GM12865 (cell line): ENCODE data around the gene EDA.

Source experiments
- DNase-seq: peaks from one replicate; pipeline ENCODE4 v3.0.0; 2010; ENCODE audit warnings: low read depth
- H3K4me3 ChIP-seq: 2 replicates; pipeline ENCODE4 v1.5.1; 2011; ENCODE audit warnings: mild to moderate bottlenecking, low read depth, low read length, control low read depth
- CTCF ChIP-seq: IDR thresholded peaks from 2 replicates; pipeline ENCODE4 v1.5.1; 2011; ENCODE audit warnings: low read length, control low read depth, low read depth, inconsistent platforms; ENCODE audit not compliant: insufficient read depth; ENCODE audit errors: missing control alignments

The EDA gene

GRCh38 chrX:69627744-69628143 lies 11.8 kb downstream of the EDA start:
- H3K4me3 ChIP-seq, result no peak overlapping the region
- no peak for TF ChIP-seq CTCF
- DNase-seq, result no peak

- no peak overlapping the region for H3K4me3 ChIP-seq
- no peak for TF ChIP-seq CTCF
- no peak for DNase-seq
These were observed 14.2 kb downstream of the EDA start for GRCh38 chrX:69630147-69630546.

GRCh38 chrX:69664693-69665092 lies 48.8 kb downstream of the EDA start:
- H3K4me3 ChIP-seq, result no peak overlapping the region
- no peak for TF ChIP-seq CTCF
- DNase-seq, result no peak

- no peak overlapping the region for H3K4me3 ChIP-seq
- TF ChIP-seq CTCF, result no peak
- no peak for DNase-seq
These were observed 54.2 kb downstream of the EDA start for GRCh38 chrX:69670001-69670555.

GRCh38 chrX:69674891-69675290 lies 59.0 kb downstream of the EDA start:
- no peak for DNase-seq

GRCh38 chrX:69705818-69706217 lies 89.9 kb downstream of the EDA start:
- no peak for DNase-seq
- no peak overlapping the region for H3K4me3 ChIP-seq
- no peak for TF ChIP-seq CTCF

More at GRCh38 chrX:69674891-69675290, 59.0 kb downstream of the EDA start:
- no peak overlapping the region for H3K4me3 ChIP-seq
- TF ChIP-seq CTCF, result no peak

GRCh38 chrX:69718102-69718501 lies 102.2 kb downstream of the EDA start:
- H3K4me3 ChIP-seq, result no peak overlapping the region
- DNase-seq, result no peak
- TF ChIP-seq CTCF, result no peak
